Esophagus muscularis mucosa (tissue), 4 donors: ENCODE data around the gene MRPL47.

Source experiments
- CTCF ChIP-seq, 3 experiments: fragments of 200-600 bp in 2 of 3; fragments of 450-650 bp in 1 of 3; sonication (generic) in 2 of 3; IDR thresholded peaks; one replicate each; pipeline ENCODE4 v1.5.1; 2017 to 2019; ENCODE audit warnings: antibody characterized with exemption in 3 of 3, mild to moderate bottlenecking in 2 of 3, moderate library complexity in 1 of 3
- EP300 ChIP-seq: sonication (generic); formaldehyde crosslinking; IDR thresholded peaks from one replicate; pipeline ENCODE4 v1.6.1; 2017; ENCODE audit warnings: antibody characterized with exemption
- POLR2A ChIP-seq: fragments of 450-650 bp; IDR thresholded peaks from one replicate; pipeline ENCODE4 v1.6.1; 2017; ENCODE audit warnings: antibody characterized with exemption, moderate library complexity, mild to moderate bottlenecking, low read depth

DNA sequence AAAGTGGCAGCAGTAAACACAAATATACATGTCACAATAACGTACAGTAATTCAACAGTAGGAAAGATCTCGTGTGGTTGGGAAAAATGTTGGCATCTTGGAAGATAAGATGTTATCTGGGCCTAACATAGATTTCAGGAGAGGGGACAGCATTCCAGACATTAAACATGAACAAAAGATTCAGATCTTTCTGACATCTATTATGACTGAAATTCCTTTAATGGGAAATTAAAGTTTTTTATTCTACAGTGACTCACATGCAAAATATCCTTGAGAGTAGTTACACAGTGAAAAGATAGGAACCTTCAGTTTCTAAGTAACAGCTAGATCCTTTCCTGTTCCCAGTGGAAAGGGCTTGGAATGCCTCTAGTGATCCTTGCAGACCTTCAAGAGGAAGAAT is 9.4 kb upstream of the MRPL47 start:
- TF ChIP-seq CTCF (IDR thresholded peaks at IDR 0.05) (no peak), EP300 (no peak), POLR2A (no peak)
